ENCODE measurements around the gene SCRN1.

- TF ChIP-seq POLR2A (IDR thresholded peaks at IDR 0.05) (no peak), CTCF (IDR thresholded peaks at IDR 0.05) (no peak)
Observed at GRCh38 chr7:30005464-30005863, 15.9 kb upstream of the SCRN1 start.

Data from thyroid gland (tissue), 4 donors.